ENCODE measurements around the gene P2RY12. TPM values are rescaled to one million over a fixed set of nuclear protein-coding genes. Genes with fewer than 3 reads are reported as not detected.

P2RY12 gene
- total and polyA plus RNA-seq, 9 of the 15 experiments (the other 6 are each of a cell fraction or from before 2014, with no cell fraction given): not detected

GRCh38 chr3:151394611-151395010 lies 10.1 kb upstream of the P2RY12 start:
- intact Hi-C loops (cut with micrococcal nuclease): no loop called here
- no peaks in the 10 kb centered on the region for H3K9me3 ChIP-seq (replicated peaks; ENCODE audit: control insufficient read depth, insufficient read depth, low read depth, low read length)
- ChIA-PET POLR2A (no interaction called here), CTCF (ENCODE audit: low intra/inter-chr PET ratio) (no interaction called here)
- in situ Hi-C loops (cut with MboI): no loop called here
- H3K27ac ChIP-seq (ENCODE audit: extremely low read depth, low read depth, low read length): no peak overlapping the region
- no peak overlapping the region for H3K4me2 ChIP-seq (ENCODE audit: insufficient read depth, low read length)
- no TSS peak for BruUV-seq (replicated peaks)
- H3K9ac ChIP-seq (ENCODE audit: insufficient read depth in 1 of 2, low read depth in 2 of 2, low read length in 2 of 2): no peak overlapping the region
- H3K79me2 ChIP-seq (ENCODE audit: control insufficient read depth, insufficient read depth, low read length): no peaks in the 10 kb centered on the region
- no peaks in the 10 kb centered on the region for H3K4me1 ChIP-seq (replicated peaks in 1 of 2; ENCODE audit: control insufficient read depth in 2 of 2, insufficient read depth in 2 of 2, low read length in 2 of 2)
- peaks cover 2 to 5% of the 10 kb centered on the region in 2 experiments; a peak in 3 of 5 replicates for H3K27me3 ChIP-seq (ENCODE audit: control insufficient read depth in 2 of 2, insufficient read depth in 2 of 2, low read length in 2 of 2)
- no peak overlapping the region for H2AFZ ChIP-seq (ENCODE audit: low read depth, low read length)
- 2% methylated on average over 8 of the region's 8 CpGs for WGBS (ENCODE audit: insufficient coverage, low coverage, missing lambda C conversion rate)
- no peak overlapping the region for H3K4me3 ChIP-seq
- DNase-seq (ENCODE audit: extremely low read depth in 1 of 4, low spot score in 3 of 4): no peak
- no peaks in the 10 kb centered on the region for H4K20me1 ChIP-seq (replicated peaks; ENCODE audit: control insufficient read depth, insufficient read depth, low read length)
- no peak for ATAC-seq
- H3K9me1 ChIP-seq (ENCODE audit: control insufficient read depth, insufficient read depth, low read length): no peaks in the 10 kb centered on the region
- FAIRE-seq: no peak
- no peaks in the 10 kb centered on the region for H3K36me3 ChIP-seq (ENCODE audit: control insufficient read depth, insufficient read depth, low read length)
- no peak for TF ChIP-seq ZNF655 (CRISPR knock-in tag; IDR thresholded peaks at IDR 0.05)
- no peak for TF ChIP-seq TAF1 (IDR thresholded peaks at IDR 0.05; ENCODE audit: control insufficient read depth, extremely low read depth, insufficient read depth, low read length, severe bottlenecking)
- TF ChIP-seq RAD51 (IDR thresholded peaks at IDR 0.05; ENCODE audit: borderline replicate concordance, low read depth): no peak
- TF ChIP-seq GMEB1 (CRISPR knock-in tag; IDR thresholded peaks at IDR 0.05): no peak
- TF ChIP-seq HNRNPLL (IDR thresholded peaks at IDR 0.05; ENCODE audit: low read depth, low read length, poor library complexity, severe bottlenecking): no peak
- TF ChIP-seq ZNF507 (tag; conservative IDR thresholded peaks at IDR 0.05): no peak
- no peak for TF ChIP-seq CREB1 (IDR thresholded peaks at IDR 0.05)
- TF ChIP-seq CREB1 (CRISPR knock-in tag; IDR thresholded peaks at IDR 0.05): no peak
- no peak for TF ChIP-seq SAFB (IDR thresholded peaks at IDR 0.05; ENCODE audit: borderline replicate concordance, low read depth, low read length)
- TF ChIP-seq ZBTB33 (CRISPR knock-in tag; IDR thresholded peaks at IDR 0.05): no peak
- no peak for TF ChIP-seq NONO (IDR thresholded peaks at IDR 0.05; ENCODE audit: low read depth in 2 of 2, low read length in 1 of 2)
- TF ChIP-seq NCOA2 (IDR thresholded peaks at IDR 0.05; ENCODE audit: partially characterized antibody in 2 of 2): no peak

All from K562 (cell line).